DMS79 treated with DMSO at 0.1 percent for 48 hours (cell line): Measurements from ENCODE around the gene HPCAL1.
A peak's percentile ranks its signal among the peaks of the same experiment; 100 is the strongest.

ENCODE experiments used
- DNase-seq: peaks from one replicate; lab custom pipeline; 2025; lab: John Stamatoyannopoulos, UW

The HPCAL1 gene

DNA sequence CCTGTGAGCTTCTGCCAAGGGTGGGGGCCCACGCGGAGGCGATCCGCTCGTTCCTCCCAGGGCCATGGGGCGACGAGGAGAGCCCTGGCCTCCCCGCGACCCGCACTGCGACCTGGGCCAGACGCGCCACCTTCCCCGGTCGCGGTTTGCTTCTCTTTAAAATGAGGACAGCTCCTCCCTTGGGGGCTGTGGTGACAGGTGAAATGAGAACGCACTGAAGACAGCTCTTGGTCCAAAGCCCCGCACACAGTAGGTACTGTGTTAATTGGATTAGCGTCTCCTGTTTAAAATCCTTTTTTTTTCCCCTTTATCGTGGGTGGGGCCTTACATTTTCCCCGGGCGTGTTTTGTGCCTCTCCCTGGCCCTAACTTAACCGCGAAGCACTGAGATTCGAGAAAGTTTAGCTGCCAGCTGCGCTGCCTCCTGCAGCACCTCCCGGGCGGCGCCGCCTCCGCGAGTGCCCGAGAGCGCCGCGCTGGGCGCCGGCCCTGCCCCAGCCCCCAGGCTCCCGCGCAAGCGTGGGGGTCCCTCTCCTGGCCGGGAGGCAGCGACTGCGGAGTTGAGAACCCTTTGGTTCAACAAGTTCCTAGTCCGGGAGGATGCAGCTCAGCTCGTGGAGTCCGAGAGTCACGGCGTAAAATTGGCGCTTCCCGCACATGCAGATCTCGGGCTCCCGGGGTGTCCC, 1.1 kb downstream of the HPCAL1 start:
- DNase-seq = peak; percentile 42

DNA sequence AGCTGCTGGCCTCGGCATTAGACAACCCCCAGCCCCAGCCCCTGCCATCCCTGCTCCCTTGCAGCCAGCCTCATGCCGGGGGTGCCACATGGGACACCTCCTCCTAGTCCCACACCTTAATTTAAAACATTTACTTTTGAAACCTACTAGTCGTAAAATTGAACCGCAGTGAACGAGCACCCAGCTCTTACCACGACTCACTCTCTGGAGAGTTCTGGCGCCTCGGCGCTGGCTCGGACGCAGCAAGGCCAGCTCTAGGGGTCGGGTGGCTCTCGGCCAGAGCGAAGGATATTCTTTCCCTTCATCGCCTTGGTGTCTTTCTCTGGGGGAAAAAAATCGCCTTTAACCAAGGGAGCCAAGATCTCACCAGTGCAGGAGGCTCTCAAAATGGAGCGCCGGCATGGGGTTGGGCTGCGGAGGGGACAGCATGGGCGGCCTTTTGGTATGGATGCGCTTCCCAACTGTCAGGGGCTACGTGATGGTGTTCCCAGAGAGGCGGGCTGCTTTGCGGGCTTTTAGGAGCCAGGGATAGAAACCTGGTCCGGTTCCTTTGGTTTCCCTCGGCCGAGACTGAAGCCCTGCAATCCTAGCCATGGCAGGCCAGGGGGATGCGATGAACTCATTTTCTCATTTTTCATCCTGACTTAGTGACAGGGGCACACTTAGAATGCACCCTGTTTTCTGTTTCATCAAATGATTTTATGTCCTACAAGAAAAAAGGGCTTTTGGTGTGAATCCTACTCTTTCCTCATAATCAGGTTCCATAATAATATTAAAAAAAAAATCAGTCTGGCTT, 2.0 kb downstream of the HPCAL1 start:
- DNase-seq = peak; percentile 34

DNA sequence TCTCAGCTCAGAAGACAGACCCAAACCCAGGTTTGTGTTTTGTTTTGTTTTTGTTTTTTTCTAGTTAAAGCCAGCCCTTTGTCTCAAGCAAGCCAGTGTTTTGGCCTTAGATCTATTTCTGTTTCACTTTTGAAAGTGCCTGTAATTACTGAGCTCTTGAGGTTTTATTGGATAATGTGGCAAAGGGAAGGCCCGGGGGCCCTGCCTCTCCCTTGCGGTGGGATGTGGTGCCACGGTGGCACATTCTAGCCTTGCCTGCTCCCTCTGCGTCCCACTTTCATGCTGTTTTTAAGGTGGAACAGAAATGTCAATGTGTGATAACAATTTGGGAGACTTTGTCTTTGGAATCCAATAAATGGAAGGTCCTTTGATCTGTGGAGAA, 2.5 kb downstream of the HPCAL1 start:
- peak; percentile 77 for DNase-seq

DNA sequence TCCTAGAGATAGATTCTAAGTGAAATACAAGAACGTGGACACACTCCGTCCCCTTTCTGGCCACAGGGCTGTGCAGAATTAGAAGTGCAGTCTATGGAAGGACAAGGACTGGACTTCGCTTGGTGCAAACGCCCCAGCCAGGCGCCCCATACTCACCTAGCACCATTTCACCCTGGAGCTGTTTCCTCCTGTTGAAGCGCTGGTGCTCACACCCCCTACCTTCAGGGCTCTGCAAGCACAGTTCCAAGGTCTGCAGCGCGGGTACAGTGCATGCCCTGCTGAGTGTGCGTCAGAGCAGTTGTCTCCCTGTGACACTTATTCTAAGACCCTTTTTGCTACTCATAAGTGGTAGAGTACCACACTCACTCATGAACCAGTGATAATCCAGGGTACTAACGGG, 3.0 kb downstream of the HPCAL1 start:
- DNase-seq = no peak

DNA sequence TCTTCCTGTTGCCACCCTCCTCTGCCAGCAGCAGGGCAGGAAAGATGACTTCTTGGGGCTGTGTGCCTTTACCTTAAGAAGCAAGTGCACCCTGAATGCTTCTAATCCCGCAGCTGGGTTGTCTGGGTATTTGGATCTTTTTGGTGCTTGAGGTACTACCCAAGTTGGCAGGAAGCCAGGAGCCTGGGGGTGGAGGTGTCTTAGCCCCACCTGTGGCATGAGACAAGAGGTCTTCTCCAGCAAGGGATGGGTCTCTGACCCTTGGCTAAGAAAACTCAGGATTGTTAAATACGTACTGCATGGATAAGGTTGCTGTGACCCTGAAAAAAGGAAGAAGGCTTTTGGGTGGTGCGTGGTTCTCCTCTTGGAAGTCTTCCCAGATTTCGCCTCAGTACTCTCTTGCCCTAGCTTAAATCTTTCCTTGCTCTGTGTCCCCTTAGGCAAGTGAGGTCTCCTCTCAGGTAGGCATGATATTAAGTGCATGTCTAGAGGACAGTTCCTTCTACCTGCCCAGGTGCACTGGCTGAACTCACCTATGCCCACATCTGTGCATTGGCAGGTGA, 4.3 kb downstream of the HPCAL1 start:
- DNase-seq = no peak

DNA sequence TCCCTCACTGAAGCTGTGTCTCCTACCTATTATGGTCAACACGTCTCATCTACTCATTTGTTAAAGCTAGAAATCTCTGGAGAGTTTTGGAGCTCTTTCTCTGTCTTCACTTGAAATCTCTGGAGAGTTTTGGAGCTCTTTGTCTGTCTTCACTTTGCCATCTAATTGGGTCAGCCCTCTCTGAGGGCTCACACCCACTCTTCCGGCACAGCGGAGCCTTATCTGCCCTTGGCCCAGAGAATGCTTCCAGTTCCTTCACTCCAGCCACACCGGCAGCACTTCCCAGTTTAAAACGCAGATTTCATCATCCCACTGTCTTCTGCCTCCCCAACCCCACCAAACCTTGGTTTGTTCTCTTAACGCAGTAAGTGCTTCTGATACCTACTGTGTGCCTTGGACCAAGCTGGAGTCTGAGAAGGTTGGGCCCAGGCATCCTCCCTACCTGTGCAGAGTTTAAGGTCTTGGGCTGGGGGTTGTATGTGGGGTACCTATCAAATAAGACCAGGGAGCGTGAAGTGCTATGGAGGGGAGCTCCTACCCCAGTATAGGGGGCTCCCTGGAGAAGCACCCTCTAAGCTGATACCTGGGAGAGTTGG, 5.0 kb downstream of the HPCAL1 start:
- no peak for DNase-seq

DNA sequence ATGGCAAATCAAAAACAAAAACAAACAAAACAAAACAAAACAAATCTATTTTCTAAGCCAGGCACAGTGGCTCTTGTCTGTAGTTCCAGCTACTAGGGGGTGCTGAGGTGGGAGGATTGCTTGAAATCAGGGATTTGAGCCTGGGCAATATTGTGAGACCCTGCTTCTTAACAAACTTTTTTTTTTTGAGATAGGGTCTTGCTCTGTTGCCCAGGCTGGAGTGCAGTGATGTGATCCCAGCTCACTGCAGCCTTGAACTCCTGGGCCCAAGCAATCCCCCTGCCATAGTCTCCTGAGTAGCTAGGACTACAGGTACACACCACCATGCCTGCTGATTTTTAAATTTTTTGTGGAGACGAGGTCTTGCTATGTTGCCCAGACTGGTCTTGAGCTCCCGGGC, 6.2 kb downstream of the HPCAL1 start:
- DNase-seq = no peak

DNA sequence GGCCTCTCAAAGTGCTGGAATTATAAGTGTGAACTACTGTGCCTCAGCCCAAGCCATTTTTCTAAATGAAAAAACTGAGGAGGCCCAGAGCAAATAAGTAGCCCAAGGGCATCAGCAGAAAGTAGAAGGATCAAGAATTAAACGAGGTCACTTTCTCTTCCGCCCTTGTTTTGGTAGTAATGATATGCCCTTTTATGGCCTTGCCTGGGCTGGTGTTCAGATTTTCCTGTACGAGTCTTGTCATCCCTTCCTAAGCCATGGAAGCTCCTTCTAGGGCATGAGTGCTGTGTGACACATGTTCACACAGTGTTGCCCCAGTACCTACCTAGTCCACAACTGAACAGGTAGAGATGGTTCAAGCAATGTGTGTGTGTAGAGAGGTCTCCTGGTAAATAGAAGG, 6.6 kb downstream of the HPCAL1 start:
- no peak for DNase-seq

DNA sequence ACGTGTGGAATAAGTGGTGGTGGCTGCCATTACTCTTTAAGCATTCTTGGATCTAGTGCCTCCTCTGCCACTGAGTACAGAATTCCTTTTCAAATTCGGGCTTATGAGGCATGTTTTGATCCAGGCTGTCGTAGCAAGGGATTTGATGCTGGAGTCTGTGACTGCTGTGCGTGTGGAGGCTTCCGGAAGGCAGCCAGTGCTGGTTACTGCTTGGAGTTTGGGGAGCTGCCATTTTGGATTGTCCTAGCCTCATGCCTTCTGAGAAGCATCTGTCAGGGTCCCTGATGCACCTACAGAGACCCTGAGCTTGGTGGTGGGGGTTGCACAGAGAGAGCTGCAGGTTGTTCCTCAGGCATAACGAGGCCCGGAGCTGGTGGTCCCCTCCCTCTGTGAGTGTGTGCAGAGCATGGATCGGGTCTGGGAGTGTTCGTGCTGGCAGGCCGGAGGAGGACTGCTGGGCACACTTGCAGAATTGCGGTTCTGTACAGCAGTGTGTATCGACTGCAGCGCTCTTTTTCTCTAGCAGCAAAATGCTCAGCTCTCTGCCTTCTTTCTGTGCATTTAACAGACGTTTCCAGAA, 7.7 kb downstream of the HPCAL1 start:
- no peak for DNase-seq

DNA sequence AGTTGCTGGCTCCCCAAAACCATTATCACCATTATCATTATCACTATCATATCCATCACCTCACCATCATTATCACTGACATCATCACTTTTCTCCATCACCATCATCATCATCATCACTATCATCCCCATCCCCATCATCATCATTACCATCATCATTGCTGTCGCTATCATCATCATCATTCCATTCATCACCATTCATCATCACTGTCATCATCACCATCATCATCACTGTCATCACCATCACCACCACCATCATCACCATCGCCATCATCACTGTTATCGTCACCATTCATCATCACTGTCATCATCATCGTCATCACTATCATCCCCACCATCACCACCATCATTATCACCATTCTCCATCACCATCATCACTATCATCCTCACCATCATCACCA, 9.0 kb downstream of the HPCAL1 start:
- DNase-seq = no peak

DNA sequence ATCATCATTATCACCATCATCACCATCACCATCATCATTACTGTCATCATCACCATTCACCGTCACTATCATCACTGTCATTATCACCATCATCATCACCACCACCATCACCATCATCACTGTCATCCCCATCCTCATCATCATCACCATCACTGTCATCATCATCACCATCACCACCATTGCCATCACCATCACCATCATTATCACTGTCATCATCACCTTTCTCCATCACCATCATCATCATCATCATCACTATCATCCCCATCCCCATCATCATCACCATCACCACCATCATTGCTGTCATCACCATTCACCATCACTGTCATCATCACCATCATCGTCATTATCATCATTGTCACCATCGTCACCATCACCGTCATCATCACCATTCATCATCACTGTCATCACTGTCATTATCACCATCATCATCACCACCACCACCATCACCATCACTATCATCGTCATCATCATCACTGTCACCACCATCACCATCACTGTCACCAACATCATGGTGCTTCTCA, 9.8 kb downstream of the HPCAL1 start:
- DNase-seq = no peak

DNA sequence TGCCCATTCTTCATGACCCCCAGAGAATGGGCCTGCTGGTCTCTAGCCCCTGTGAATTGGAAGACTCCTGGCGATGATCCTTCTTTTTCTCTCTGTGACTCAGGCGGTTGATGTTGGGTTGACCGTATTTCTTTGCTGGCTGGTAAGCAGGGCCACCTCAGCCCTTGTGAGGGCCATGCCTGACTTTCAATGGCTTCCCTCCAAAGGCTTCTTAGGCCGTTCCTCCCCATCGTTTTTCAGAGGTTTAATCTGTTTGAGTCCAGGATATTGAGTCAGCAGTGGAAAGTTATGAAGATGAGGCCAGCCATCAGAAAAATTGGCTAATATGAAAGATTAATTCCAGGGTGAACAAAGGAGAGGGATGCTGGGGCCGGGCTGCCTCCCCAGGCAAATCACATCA, 13.6 kb downstream of the HPCAL1 start:
- DNase-seq = no peak

DNA sequence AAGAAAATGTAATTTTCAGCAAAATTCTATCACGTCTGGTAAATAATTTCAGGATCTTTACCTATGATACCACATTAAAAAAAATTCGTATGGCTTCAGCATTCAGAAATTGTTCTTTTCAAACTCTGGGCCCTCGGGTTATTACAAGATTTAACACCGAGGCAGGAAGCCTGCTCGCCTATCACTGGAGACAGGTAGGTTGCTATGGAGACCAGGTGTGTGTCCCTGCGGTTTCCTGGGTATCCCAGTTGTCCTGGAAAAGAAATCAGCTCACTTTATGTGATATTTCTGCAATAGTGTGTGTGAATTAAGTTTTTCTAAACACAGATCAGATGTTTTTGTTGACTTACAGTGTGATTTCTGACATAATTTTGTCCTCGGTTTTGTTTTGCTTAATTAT, 14.2 kb downstream of the HPCAL1 start:
- no peak for DNase-seq

DNA sequence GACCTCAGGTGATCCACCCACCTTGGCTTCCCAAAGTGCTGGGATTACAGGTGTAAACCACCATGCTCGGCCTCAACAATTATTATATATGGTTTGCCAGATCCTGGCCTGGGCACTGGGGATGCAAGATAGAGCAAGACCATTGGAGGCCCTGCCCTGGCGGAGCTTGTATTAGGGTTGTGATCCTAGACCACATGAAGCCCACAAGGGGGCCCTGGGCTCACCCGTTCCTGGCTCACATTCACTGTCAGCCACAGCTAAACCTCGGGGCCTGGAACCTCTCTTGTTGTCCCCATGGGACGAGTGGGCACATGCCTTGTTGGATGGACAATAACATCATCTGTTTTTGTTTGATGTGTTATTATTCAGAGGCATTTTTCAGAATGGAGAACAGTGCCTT, 14.9 kb downstream of the HPCAL1 start:
- DNase-seq = no peak

DNA sequence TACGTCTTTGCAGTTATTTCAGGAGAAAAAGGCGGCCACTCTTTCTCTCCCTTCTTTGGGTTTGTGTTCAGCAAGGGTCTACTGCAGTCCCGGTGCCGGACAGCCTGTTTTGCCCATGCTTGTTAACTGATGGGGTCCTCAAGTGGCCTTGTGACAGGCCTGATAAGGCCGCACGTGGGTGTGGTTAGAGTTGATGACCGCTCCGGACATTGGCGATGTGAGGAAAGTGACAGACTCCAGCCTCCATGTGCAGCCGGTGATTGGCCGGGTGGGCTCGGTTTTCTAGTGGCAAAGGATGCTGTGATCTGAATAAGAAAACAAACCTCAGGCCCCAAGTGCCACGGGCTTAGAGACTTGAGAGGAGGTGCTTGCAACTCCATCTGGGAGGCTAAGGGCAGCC, 15.6 kb downstream of the HPCAL1 start:
- no peak for DNase-seq

DNA sequence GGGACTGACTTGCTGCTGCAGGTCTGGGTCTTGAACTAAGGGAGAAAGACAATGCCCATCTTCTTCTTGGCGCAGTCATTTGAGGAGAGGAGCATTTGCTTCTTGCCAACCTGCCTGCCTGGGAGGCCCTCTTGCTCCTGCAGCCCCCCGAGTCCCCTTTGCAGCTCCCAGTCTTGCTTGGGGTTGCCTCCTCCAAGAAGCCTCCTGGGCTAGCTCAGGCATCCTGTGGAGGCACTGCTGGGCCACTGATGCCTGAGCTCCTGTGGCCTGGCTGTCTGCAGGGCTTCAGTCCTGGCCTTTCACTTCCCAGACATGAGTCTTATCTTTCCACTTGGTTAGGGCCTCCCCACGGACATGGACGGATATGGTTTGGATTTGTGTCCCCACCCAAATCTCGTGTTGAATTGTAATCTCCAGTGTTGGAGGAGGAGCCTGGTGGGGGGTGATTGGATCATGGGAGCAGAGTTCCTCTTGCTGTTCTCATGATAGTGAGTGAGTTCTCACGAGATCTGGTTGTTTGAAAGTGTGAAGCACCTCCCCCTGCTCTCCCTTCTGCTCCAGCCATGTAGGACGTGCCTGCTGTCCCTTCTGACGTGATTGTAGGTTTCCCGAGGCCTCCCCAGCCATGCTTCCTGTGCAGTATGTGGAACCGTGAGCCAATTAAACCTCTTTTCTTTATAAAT, 17.3 kb downstream of the HPCAL1 start:
- DNase-seq = no peak

DNA sequence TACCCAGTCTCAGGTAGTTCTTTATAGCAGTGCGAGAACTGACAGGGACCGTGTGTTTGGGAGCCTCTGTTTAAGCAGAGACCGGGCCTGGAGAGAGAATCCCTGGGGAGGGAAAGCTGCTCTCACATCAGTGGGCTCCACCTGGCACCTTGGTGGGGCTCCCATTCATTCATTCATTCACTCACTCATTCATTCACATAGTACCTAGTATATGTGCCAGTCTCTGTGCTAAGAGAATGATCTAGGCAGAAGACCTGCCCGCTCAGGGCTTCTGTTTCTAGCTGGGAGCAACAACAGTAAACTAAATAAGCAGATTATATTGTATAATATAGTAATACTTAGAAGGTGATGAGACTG, 17.8 kb downstream of the HPCAL1 start:
- no peak for DNase-seq

DNA sequence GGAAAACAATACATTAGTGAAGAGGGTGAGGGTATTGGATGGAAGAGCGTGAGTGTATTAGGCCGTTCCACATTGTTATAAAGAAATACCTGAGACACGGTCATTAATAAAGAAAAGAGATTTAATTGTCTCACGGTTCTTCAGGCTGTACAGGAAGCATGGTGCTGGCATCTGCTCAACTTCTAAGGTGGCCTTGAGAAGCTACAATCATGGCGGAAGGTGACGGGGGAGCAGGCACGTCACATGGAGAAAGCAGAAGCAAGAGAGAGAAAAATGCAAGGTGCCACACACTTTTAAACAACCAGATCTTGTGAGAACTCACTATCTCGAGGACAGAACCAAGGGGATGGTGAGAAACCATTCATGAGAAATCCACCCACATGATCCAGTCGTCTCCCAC, 18.2 kb downstream of the HPCAL1 start:
- no peak for DNase-seq

DNA sequence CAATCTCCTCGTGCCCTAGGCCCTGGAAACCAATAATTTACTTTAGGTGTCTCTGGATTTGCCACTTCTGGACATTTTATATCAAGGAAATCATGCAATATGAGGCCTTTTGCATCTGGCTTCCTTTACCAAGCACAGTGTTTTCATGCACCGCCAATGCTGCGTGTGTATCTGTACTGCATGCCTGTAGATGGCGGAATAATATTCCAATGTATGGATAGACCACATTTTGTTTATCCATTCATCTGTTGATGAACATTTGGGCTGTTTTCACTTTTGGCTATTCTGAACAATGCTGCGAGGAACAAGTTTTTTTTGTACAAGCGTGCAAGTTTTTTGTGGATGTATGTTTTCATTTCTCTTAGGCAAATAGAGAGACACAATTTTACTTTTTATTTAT, 18.9 kb downstream of the HPCAL1 start:
- no peak for DNase-seq

DNA sequence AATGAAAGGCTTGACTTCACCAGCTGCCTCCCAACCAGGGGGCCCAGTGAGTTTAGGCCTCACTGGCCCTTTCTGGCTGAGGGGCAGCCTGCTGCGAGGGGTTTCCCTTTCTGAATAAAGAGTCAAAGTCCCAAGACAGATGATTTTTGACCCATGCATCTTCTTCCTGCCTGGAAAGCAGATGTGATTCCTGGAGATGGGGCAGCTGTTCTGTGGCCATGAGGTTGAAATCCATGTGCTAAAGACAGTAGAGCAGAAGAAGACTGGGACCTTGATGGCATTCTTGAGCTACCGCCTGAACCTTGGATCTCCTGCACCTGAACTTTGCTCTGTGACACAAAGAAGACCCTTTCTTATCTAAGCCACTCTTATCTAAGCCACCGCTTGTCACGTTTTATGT, 19.8 kb downstream of the HPCAL1 start:
- DNase-seq = no peak

DNA sequence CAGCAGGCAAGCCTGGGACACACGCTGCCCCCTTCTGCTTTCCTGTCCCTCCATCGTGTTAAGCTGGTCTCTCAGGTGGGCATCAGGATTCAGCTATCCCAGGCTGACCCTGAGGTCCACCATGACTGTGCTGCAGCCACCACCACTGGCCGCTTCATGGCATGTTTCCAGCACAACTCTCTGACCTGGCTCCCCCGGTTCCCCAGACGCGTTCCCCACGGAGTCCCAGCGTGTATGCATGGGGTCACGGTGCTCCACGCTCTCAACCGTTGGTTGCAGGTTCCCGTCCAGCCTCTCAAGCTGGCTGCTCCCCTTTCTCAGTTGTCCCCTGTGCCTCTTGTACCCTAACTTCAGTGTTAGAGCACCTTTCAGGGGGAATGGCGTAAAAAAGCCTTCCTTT, 20.3 kb downstream of the HPCAL1 start:
- DNase-seq = no peak

DNA sequence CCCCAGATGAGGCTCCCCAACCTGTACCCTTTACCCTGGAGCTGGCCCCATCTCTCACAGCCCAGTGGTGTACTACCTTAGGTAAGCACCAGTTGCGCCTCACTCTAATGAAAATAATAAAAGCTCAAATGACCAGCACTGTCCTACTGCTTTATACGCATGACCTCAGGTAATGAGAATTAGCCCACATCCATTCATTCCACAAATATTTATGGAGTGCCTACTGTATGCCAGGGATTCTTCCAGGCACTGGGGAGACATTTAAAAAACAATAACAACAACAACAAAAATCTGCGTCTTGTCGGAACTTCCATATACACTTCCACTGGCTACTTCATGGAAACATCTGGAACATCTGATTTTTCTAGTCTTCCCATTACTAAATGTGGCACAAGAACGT, 20.8 kb downstream of the HPCAL1 start:
- no peak for DNase-seq
